ENCODE data around the gene KRT33B.
"Not testable (repeated sequence)": the region's sequence is repeated elsewhere in the genome, so short reads cannot be mapped to it uniquely, and the experiment has no call there.

Gene KRT33B

DNA sequence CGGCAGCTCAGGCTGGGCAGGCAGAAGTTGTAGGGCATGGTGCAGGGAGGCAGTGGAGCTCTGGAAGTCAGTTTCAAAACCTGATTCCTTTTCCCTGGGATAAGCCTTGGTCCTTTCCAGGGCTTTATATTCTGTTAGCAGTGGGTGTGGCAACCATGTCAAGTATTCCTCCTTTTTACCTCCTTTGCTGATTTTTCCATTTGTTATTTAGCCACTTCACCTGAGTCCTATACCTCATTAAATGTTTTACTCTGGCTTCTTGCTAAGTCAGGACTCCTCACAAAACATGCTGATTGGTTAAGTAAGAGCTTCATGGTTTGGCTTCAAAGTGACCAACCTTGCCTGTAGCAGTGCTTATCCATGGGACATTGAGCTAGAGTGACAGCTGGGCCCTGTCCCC lies at the start of gene KRT33B:
KRT33B (minus strand) TSS at position 101 of the 400 bp plus-strand sequence; CDS start at position 38, 63 bp downstream.
- DNase-seq = no peak

DNA sequence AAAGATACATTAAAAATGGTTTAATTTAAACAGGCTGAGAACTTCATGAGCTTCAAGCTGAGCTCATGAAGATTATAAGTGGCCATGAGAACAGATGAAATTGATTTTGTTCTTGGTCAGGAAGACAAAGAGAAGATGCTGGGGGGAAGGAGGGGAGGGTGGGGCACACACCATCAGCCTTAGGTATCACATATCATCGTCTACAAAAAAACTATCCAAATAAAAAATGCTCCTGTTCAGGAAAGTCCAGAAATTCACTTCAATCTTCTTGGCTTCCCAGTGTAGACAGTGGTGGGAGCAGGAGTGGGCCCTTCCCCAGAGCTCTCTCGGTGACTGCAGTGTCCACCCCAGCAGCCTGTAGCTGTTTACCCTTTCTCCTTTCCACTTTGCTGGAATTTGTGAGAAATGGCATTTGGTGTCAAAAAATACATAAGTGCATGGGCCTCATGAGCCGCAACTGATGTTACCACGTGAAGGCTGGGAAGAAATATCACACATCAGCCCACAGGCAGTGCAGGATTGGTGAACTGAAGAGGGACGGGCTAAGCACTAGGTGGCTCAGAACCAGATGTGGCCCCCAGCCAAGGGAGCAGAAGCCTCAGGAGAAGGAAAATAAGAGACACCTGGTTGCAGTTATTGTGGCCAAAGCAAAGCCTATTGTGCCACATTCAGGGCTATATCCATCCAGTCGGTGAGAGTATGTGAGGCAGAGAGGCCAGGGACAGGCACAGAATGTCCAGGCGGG lies 48.7 kb upstream of the KRT33B start:
- DNase-seq = no peak

GRCh38 chr17:41417576-41418015 lies 48.0 kb upstream of the KRT33B start:
- DNase-seq = no peak

DNA sequence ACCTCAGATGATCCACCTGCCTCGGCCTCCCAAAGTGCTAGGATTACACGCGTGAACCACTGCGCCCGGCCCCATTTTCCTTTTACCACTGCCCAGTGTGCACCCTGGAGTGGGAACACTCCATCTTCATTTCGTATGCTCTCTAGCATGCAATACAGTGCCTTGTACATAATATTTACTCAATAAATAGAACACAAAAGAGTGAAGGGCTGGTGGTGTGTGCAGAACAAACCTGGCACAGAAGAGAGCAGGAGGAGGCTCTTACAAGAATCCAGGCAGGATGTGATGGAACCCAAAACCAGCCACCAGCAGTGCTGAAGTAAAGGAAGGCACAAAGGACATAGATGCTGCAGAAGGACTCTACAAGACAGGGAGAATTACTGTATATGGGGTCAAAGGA lies 47.5 kb upstream of the KRT33B start:
- DNase-seq = no peak

DNA sequence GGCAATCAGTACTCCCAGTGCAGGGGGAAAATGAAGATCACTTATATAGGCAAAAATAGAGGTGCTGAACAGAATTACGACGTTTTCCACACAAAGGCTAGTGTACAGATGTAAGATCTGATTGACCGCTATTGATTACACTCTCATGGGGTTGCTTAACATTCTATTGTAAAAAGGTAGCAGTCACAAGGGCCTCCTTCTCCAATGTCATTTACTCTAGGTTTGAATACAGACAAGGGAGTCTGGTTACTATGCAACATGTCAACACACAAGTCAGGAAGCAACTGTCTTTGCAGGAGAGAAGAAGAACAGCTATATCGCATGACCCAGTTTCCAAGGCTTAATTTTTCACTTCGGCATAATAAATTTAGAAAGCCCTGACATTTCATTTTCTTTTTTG lies 46.9 kb upstream of the KRT33B start:
- DNase-seq = no peak

- DNase-seq = no peak
Observed at GRCh38 chr17:41415833-41416335, 46.3 kb upstream of the KRT33B start.

DNA sequence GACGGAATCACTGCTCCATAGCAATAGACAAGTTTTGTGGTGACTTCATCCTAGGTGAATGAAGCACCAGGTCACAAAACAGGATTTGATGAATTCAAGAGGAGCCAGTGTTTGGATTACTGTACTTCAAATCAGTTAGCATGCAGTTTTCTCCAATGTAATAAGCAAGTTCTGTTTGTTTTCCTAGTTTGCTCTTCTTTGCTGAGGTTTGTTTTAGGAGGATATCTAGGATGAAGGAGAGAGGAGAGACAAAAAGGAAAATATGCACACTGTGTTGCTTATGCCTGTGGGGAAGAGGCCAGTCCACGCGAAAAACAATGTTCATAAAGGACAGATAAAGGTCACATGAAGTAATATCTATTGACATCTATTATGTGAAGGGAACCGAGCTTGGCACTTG lies 45.8 kb upstream of the KRT33B start:
- no peak for DNase-seq

- no peak for DNase-seq
Observed at GRCh38 chr17:41413982-41414381, 44.4 kb upstream of the KRT33B start.

- no peak for DNase-seq
Observed at GRCh38 chr17:41413353-41413957, 43.8 kb upstream of the KRT33B start.

GRCh38 chr17:41411072-41411840 lies 41.6 kb upstream of the KRT33B start:
- no peak for DNase-seq

DNA sequence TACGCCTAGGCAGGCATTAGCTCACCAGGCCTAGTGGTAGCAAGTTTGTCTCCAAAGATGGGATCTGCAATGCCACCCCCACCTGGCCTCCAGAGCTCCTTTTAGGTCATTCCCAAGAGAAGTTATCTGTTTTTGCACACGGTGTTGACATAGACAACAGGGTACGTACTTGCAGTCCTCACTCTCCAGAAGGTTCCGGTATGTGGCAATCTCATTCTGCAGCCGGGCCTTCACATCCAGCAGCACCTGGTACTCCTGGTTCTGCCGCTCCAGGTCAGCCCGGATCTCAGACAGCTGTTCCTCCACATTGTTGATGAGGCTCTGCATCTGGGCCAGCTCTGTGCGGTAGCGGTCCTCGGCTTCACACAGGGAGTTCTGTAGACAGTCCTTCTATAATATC lies 37.6 kb upstream of the KRT33B start:
- no peak for DNase-seq

GRCh38 chr17:41406205-41406604 lies 36.6 kb upstream of the KRT33B start:
- DNase-seq = no peak

- DNase-seq = peak; percentile 13
Observed at GRCh38 chr17:41404024-41404671, 34.5 kb upstream of the KRT33B start.

- no peak for DNase-seq
Observed at GRCh38 chr17:41403404-41404023, 33.9 kb upstream of the KRT33B start.

DNA sequence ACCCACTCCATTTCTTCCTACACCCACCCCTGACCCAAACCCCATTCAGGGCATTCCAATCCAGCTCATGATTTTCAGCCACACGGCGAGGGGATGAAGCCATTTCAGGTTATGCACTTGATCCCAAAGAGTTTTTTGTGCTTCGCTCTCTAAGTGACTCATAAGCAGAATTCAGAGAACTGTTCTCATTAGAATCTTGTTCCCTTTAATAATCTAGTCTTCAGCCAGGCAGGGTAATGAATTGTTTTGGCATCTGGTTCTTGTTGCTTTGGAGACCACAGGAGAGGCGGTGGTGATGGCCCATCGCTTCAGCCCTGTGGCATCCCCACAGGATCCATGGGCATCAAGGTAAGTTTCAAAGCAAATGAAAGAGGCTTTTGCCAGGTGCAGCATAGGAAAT lies 32.5 kb upstream of the KRT33B start:
- no peak for DNase-seq

DNA sequence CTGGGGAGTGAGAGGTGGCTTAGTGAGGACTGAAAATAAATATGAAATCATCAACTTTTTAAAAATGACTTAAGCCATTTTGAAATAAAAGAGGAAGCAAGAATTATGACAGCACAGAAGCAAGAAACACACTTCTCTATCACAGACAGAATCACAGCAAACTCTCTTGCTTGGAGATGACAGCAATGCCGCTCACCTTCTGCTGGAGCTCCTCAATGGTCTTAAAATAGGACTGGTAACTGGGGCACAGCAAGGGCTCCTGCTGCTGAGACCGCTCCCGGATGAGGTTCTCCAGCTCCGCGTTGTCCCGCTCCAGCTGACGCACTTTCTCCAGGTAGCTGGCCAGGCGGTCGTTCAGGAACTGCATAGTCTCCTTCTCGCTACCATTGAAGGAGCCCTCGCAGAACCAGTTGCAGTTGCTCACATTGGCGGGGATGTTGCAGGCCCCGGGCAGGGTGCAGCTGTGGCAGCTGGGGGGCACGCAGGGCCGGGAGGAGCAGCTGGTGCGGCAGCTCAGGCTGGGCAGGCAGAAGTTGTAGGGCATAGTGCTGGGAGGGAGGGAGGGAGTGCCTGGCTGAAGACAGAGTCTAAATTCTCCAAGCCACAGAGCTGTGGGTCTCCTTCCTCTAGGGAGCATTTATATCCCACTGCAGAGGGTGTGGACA lies 27.5 kb upstream of the KRT33B start, which contains the start of gene KRT31:
KRT31 (minus strand) TSS at position 613 of the 665 bp plus-strand sequence; CDS start at position 544, 69 bp downstream.
- DNase-seq = no peak

DNA sequence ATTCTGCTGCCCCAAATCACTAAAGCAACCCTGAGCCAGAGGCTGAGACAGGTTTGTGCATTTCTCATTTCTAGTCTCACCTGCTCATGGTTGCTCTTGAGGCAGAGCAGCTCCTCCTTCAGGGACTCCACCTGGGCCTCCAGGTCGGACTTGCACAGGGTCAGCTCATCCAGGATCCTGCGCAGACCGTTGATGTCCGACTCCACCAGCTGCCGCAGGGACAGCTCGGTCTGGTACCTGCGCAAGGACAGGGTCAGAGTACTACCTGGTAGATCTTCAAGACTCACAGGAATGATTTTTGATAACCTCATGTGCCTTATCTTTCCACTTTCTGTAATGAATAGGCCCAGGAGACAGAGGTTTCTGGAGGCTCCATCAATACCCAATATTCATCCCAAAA lies 26.7 kb upstream of the KRT33B start:
- no peak for DNase-seq

GRCh38 chr17:41395611-41396010 lies 26.0 kb upstream of the KRT33B start:
- DNase-seq = no peak

DNA sequence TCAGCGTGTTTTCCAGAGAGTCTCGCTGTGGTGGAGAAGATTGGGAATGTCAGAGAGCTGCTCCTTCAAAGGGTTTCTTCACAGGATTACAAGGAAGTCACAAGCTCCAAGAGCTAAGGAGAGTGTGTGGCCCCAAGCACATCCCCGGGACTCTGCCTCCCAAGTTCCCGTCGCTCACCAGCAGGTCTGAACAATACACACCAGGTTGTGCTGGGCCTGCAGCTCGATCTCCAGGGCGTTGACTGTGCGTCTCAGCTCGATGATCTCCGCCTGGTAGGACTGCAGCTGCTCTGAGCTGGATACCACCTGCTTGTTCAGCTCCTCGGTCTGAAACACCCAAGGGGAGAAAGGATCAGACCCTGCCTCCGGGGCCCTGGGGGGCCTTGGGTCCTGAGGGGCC lies 25.4 kb upstream of the KRT33B start:
- not testable (repeated sequence) for DNase-seq

DNA sequence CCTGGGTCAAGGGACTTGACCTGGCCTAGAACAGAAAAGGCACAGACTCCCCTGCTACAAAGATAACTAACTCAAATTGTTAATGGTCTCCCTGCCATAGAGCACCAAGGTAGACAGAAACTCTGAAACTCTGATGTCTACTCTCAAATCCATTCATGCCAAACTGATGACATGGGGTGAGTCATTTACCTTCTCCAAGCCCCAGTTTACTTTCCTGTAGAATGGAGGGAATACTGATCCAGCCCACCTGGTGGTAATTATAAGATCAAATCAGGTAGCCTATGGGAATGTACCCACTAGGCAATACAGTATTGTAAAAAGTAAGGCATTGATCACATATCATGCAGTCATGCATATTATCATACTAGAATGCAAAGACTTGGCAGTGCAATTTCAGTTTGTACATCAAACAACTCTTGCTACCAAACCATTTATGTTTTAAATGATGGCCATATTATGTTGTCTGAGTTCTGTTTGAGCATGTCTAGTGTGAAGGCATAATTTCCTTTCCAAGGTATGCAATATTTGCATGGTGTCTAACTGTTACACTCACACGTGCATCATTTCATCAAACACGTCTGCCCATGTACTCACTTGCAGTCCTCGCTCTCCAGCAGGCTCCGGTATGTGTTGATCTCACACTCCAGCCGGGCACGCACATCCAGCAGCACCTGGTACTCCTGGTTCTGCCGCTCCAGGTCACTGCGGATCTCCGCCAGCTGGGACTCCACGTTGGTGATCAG lies 24.8 kb upstream of the KRT33B start:
- DNase-seq = no peak

GRCh38 chr17:41393826-41394225 lies 24.2 kb upstream of the KRT33B start:
- no peak for DNase-seq

Measured in retina (tissue), 1 donor.